ENCODE data around the gene P4HA2.

The P4HA2 gene

DNA sequence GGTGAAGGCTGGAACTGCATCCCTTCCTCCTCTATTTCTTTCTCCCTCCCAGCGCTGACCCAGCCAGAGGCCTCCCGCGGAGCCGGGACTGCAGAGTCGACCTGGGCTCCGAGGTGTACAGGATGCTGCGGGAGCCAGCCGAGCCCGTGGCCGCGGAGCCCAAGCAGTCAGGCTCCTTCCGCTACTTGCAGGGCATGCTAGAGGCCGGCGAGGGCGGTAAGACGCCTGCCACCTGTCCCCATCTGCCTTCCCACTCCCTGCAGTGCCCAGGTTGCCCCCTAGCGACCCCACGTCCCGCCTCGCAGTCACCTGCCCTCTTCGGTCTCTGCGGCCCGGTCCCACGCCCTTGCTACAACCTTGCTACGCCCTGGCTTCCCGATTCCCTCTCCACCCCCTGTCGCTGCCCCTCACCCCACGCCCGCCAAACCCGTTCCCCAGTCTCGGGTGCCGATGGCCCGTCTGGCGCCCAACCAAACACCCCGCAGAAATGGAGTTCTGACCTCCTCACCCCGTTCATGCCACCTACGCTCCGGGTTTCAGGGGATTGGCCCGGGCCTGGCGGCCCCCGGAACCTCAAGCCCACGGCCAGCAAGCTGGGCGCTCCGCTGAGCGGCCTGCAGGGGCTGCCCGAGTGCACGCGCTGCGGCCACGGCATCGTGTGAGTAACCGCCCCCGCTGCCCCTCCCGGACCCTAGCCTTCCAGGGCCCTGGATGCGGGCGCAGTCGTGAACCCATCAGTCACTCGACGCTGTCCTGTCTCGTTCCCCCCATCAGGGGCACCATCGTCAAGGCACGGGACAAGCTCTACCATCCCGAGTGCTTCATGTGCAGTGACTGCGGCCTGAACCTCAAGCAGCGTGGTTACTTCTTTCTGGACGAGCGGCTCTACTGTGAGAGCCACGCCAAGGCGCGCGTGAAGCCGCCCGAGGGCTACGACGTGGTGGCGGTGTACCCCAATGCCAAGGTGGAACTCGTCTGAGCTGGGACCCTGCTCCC, 43.9 kb upstream of the P4HA2 start:
- H3K4me3 ChIP-seq (ENCODE audit: low read depth, low read length), result no peak overlapping the region
- no peak for TF ChIP-seq CTCF (IDR thresholded peaks at IDR 0.05; ENCODE audit: low read depth, low read length, missing control alignments)
- DNase-seq (ENCODE audit: low read depth), result no peak

DNA sequence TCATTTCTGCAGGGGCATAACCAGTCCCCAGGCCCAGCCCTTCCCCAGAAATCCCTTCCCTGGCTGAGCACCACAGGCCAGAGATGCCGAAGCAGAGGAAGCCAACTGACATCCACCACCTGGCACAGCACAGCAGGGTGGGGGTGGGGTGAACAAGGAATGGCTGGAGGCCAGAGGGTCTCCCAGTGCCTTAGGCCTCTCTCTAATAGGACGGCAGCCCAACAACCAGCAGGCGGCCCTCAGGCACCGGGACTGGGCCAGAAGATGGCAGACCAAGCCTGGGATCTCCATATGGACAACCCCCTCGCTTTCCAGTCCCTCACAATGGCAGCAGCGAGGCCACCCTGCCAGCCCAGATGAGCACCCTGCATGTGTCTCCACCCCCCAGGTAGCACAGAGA, 43.1 kb upstream of the P4HA2 start:
- DNase-seq (ENCODE audit: low read depth), result no peak
- no peak for TF ChIP-seq CTCF (IDR thresholded peaks at IDR 0.05; ENCODE audit: low read depth, low read length, missing control alignments)
- H3K4me3 ChIP-seq (ENCODE audit: low read depth, low read length), result no peak overlapping the region

- no peak for TF ChIP-seq CTCF (IDR thresholded peaks at IDR 0.05; ENCODE audit: low read depth, low read length, missing control alignments)
- DNase-seq (ENCODE audit: low read depth), result no peak
- H3K4me3 ChIP-seq (ENCODE audit: low read depth, low read length), result no peak overlapping the region
Observed at GRCh38 chr5:132270335-132270665, 42.6 kb upstream of the P4HA2 start.

- DNase-seq (ENCODE audit: low read depth), result no peak
- no peak overlapping the region for H3K4me3 ChIP-seq (ENCODE audit: low read depth, low read length)
- no peak for TF ChIP-seq CTCF (IDR thresholded peaks at IDR 0.05; ENCODE audit: low read depth, low read length, missing control alignments)
Observed at GRCh38 chr5:132269635-132270334, 42.1 kb upstream of the P4HA2 start.

GRCh38 chr5:132268769-132269551, 41.3 kb upstream of the P4HA2 start:
- TF ChIP-seq CTCF (IDR thresholded peaks at IDR 0.05; ENCODE audit: low read depth, low read length, missing control alignments), result no peak
- DNase-seq (ENCODE audit: low read depth), result no peak
- H3K4me3 ChIP-seq (ENCODE audit: low read depth, low read length), result no peak overlapping the region

- H3K4me3 ChIP-seq (ENCODE audit: low read depth, low read length), result no peak overlapping the region
- no peak for DNase-seq (ENCODE audit: low read depth)
- TF ChIP-seq CTCF (IDR thresholded peaks at IDR 0.05; ENCODE audit: low read depth, low read length, missing control alignments), result no peak
Observed at GRCh38 chr5:132267931-132268768, 40.5 kb upstream of the P4HA2 start.
